BLaER1 (cell line): ENCODE data around the gene MAN1A2.
"Not testable (repeated sequence)": the region's sequence is repeated elsewhere in the genome, so short reads cannot be mapped to it uniquely, and the experiment has no call there.

Source experiments
- H3K27ac ChIP-seq: shearing (Covaris generic); formaldehyde crosslinking; 2 replicates; pipeline ENCODE4 v1.8.1; 2022
- H3K27me3 ChIP-seq: shearing (Covaris generic); formaldehyde crosslinking; 2 replicates; pipeline ENCODE4 v1.8.1; 2022
- H3K36me3 ChIP-seq: shearing (Covaris generic); formaldehyde crosslinking; 2 replicates; pipeline ENCODE4 v1.8.1; 2022
- H3K4me1 ChIP-seq: shearing (Covaris generic); formaldehyde crosslinking; 2 replicates; pipeline ENCODE4 v1.8.1; 2022
- H3K4me2 ChIP-seq: shearing (Covaris generic); formaldehyde crosslinking; 2 replicates; pipeline ENCODE4 v1.8.1; 2022
- H3K4me3 ChIP-seq: shearing (Covaris generic); formaldehyde crosslinking; 2 replicates; pipeline ENCODE4 v1.8.1; 2022
- H3K9ac ChIP-seq: shearing (Covaris generic); formaldehyde crosslinking; 2 replicates; pipeline ENCODE4 v1.8.1; 2022
- H3K9me3 ChIP-seq: shearing (Covaris generic); formaldehyde crosslinking; 2 replicates; pipeline ENCODE4 v1.8.1; 2022
- H4K20me1 ChIP-seq: shearing (Covaris generic); formaldehyde crosslinking; 2 replicates; pipeline ENCODE4 v1.8.1; 2022
- Cebpa-rat ChIP-seq: shearing (Covaris generic); IDR thresholded peaks from 2 replicates; pipeline ENCODE4 v1.8.1; 2022

Gene MAN1A2

GRCh38 chr1:117336088-117336817 is 31.0 kb upstream of the MAN1A2 start:
- H3K27me3 ChIP-seq: no peaks in the 10 kb centered on the region
- no peak overlapping the region for H3K4me3 ChIP-seq
- no peaks in the 10 kb centered on the region for H4K20me1 ChIP-seq
- no peaks in the 10 kb centered on the region for H3K4me1 ChIP-seq
- peaks cover 4% of the 10 kb centered on the region; the same call in 1 of the 2 replicates for H3K9me3 ChIP-seq
- no peak for TF ChIP-seq Cebpa-rat
- H3K36me3 ChIP-seq: no peaks in the 10 kb centered on the region
- H3K27ac ChIP-seq: no peak overlapping the region
- no peak overlapping the region for H3K4me2 ChIP-seq
- H3K9ac ChIP-seq: no peak overlapping the region

- no peaks in the 10 kb centered on the region for H3K36me3 ChIP-seq
- no peaks in the 10 kb centered on the region for H4K20me1 ChIP-seq
- H3K4me1 ChIP-seq: peaks cover 9% of the 10 kb centered on the region; the same call in 1 of the 2 replicates
- TF ChIP-seq Cebpa-rat: no peak
- H3K4me3 ChIP-seq: no peak overlapping the region
- no peak overlapping the region for H3K9ac ChIP-seq
- no peak overlapping the region for H3K4me2 ChIP-seq
- no peaks in the 10 kb centered on the region for H3K27me3 ChIP-seq
- peaks cover 4% of the 10 kb centered on the region; the same call in 1 of the 2 replicates for H3K9me3 ChIP-seq
- no peak overlapping the region for H3K27ac ChIP-seq
Measured at GRCh38 chr1:117339866-117340700, 27.2 kb upstream of the MAN1A2 start.

- Histone ChIP-seq H3K36me3 (no peaks in the 10 kb centered on the region), H4K20me1 (no peaks in the 10 kb centered on the region), H3K9me3 (peaks cover 4% of the 10 kb centered on the region; the same call in 1 of the 2 replicates), H3K27ac (no peak overlapping the region), H3K4me1 (peaks cover 9% of the 10 kb centered on the region; the same call in 1 of the 2 replicates), H3K27me3 (no peaks in the 10 kb centered on the region), H3K4me3 (no peak overlapping the region), H3K9ac (no peak overlapping the region), H3K4me2 (no peak overlapping the region)
- no peak for TF ChIP-seq Cebpa-rat
Measured at GRCh38 chr1:117341123-117341522, 26.1 kb upstream of the MAN1A2 start.

GRCh38 chr1:117342397-117342796 is 24.9 kb upstream of the MAN1A2 start:
- Histone ChIP-seq H3K4me3 (no peak overlapping the region), H3K4me1 (peaks cover 9% of the 10 kb centered on the region; the same call in 1 of the 2 replicates), H3K36me3 (no peaks in the 10 kb centered on the region), H3K4me2 (peak overlapping the region; percentile 8), H4K20me1 (no peaks in the 10 kb centered on the region), H3K9ac (no peak overlapping the region), H3K27ac (no peak overlapping the region), H3K9me3 (peaks cover under 1% of the 10 kb centered on the region; the same call in 1 of the 2 replicates), H3K27me3 (no peaks in the 10 kb centered on the region)
- TF ChIP-seq Cebpa-rat: no peak

- no peaks in the 10 kb centered on the region for H3K9me3 ChIP-seq
- H3K9ac ChIP-seq: no peak overlapping the region
- no peaks in the 10 kb centered on the region for H3K27me3 ChIP-seq
- peaks cover 9% of the 10 kb centered on the region; the same call in 1 of the 2 replicates for H3K4me1 ChIP-seq
- no peak overlapping the region for H3K27ac ChIP-seq
- H3K4me2 ChIP-seq: no peak overlapping the region
- no peak overlapping the region for H3K4me3 ChIP-seq
- H3K36me3 ChIP-seq: no peaks in the 10 kb centered on the region
- TF ChIP-seq Cebpa-rat: no peak
- no peaks in the 10 kb centered on the region for H4K20me1 ChIP-seq
Measured at GRCh38 chr1:117346206-117346928, 20.9 kb upstream of the MAN1A2 start.

- Histone ChIP-seq H3K9ac (no peak overlapping the region), H3K4me3 (no peak overlapping the region), H4K20me1 (no peaks in the 10 kb centered on the region), H3K9me3 (no peaks in the 10 kb centered on the region), H3K4me2 (no peak overlapping the region), H3K27ac (no peak overlapping the region), H3K4me1 (peaks cover 2% of the 10 kb centered on the region; the same call in 1 of the 2 replicates), H3K27me3 (no peaks in the 10 kb centered on the region), H3K36me3 (no peaks in the 10 kb centered on the region)
- TF ChIP-seq Cebpa-rat: no peak
Measured at GRCh38 chr1:117347907-117348306, 19.3 kb upstream of the MAN1A2 start.

- not testable (repeated sequence) for H3K4me3 ChIP-seq, H3K9ac ChIP-seq, H3K36me3 ChIP-seq, H3K4me2 ChIP-seq, H3K4me1 ChIP-seq, H4K20me1 ChIP-seq, H3K27ac ChIP-seq, H3K27me3 ChIP-seq, H3K9me3 ChIP-seq
Measured at GRCh38 chr1:117352695-117353094, 14.6 kb upstream of the MAN1A2 start.

GRCh38 chr1:117357833-117358603 is 9.2 kb upstream of the MAN1A2 start:
- H3K4me2 ChIP-seq, H3K4me3 ChIP-seq, H4K20me1 ChIP-seq, H3K9me3 ChIP-seq, H3K36me3 ChIP-seq, H3K4me1 ChIP-seq, H3K27ac ChIP-seq, H3K9ac ChIP-seq, H3K27me3 ChIP-seq: not testable (repeated sequence)

- not testable (repeated sequence) for H3K4me3 ChIP-seq, H3K4me2 ChIP-seq, H4K20me1 ChIP-seq, H3K27ac ChIP-seq, H3K36me3 ChIP-seq, H3K27me3 ChIP-seq, H3K9me3 ChIP-seq, H3K4me1 ChIP-seq, H3K9ac ChIP-seq
Measured at GRCh38 chr1:117358604-117358887, 8.7 kb upstream of the MAN1A2 start.
